Liver (tissue), 9 donors: Measurements from ENCODE around the gene SELENOP. TPM values are rescaled to one million over a fixed set of nuclear protein-coding genes. Genes with fewer than 3 reads are reported as not detected.

Experiments
- DNase-seq: peaks from one replicate; pipeline ENCODE4 v3.0.0-alpha.2; 2017; ENCODE audit warnings: low spot score
- H3K27ac ChIP-seq, 2 donors: one replicate each; pipeline ENCODE4 v1.7.0; 2013; ENCODE audit warnings: inconsistent platforms in 2 of 2, low read length in 2 of 2, control low read depth in 1 of 2, low read depth in 1 of 2, mild to moderate bottlenecking in 1 of 2
- H3K27me3 ChIP-seq, 4 donors: one replicate each; pipeline versions ENCODE4 v1.6.1 to v1.7.0; 2013; ENCODE audit warnings: low read length in 3 of 4, inconsistent platforms in 1 of 4, mild to moderate bottlenecking in 1 of 4, moderate library complexity in 1 of 4; ENCODE audit not compliant: control insufficient read depth in 4 of 4, insufficient read depth in 4 of 4
- H3K36me3 ChIP-seq, 4 donors: one replicate each; pipeline versions ENCODE4 v1.6.1 to v1.7.0; 2013; ENCODE audit warnings: low read length in 3 of 4, mild to moderate bottlenecking in 3 of 4, low read depth in 1 of 4, moderate library complexity in 1 of 4; ENCODE audit not compliant: control insufficient read depth in 4 of 4, insufficient read depth in 3 of 4
- H3K4me1 ChIP-seq, 4 donors: one replicate each; pipeline versions ENCODE4 v1.6.1 to v1.7.0; 2013; ENCODE audit warnings: low read length in 3 of 4, mild to moderate bottlenecking in 3 of 4, moderate library complexity in 1 of 4; ENCODE audit not compliant: control insufficient read depth in 4 of 4, insufficient read depth in 4 of 4
- H3K4me3 ChIP-seq, 3 donors: one replicate each; pipeline versions ENCODE4 v1.6.1 to v1.7.0; 2013; ENCODE audit warnings: low read length in 3 of 3, control low read depth in 1 of 3, low read depth in 1 of 3, mild to moderate bottlenecking in 1 of 3
- H3K9ac ChIP-seq, 2 donors: one replicate each; pipeline ENCODE4 v1.7.0; 2013; ENCODE audit warnings: low read length in 2 of 2, mild to moderate bottlenecking in 2 of 2, moderate library complexity in 2 of 2, control low read depth in 1 of 2, low read depth in 1 of 2
- H3K9me3 ChIP-seq, 4 donors: one replicate each; pipeline versions ENCODE4 v1.6.1 to v1.7.0; 2013; ENCODE audit warnings: low read length in 3 of 4; ENCODE audit not compliant: control insufficient read depth in 4 of 4
- CTCF ChIP-seq: fragments of 150-350 bp; IDR thresholded peaks from 2 replicates; pipeline ENCODE4 v1.5.1; 2017; ENCODE audit warnings: improper control_type of control experiment, low read depth, low read length; ENCODE audit not compliant: missing input control
- EGR1 ChIP-seq, 2 donors: IDR thresholded peaks; 2 replicates each; pipeline ENCODE4 v1.6.1; 2016 to 2018; ENCODE audit warnings: antibody characterized with exemption in 2 of 2, low read depth in 2 of 2
- FOXA1 ChIP-seq: IDR thresholded peaks from 2 replicates; pipeline ENCODE4 v1.6.1; 2016; ENCODE audit warnings: antibody characterized with exemption
- FOXA2 ChIP-seq: IDR thresholded peaks from 2 replicates; pipeline ENCODE4 v1.6.1; 2016; ENCODE audit warnings: antibody characterized with exemption
- GABPA ChIP-seq, 2 donors: IDR thresholded peaks in 1 of 2; conservative IDR thresholded peaks in 1 of 2; 2 replicates each; pipeline ENCODE4 v1.6.1; 2016; ENCODE audit warnings: antibody characterized with exemption in 2 of 2, mild to moderate bottlenecking in 1 of 2, moderate library complexity in 1 of 2
- HNF4A ChIP-seq, 2 donors: conservative IDR thresholded peaks; 2 replicates each; pipeline ENCODE4 v1.6.1; 2016; ENCODE audit warnings: antibody characterized with exemption in 2 of 2, mild to moderate bottlenecking in 2 of 2
- HNF4G ChIP-seq: IDR thresholded peaks from 2 replicates; pipeline ENCODE4 v1.6.1; 2016; ENCODE audit warnings: antibody characterized with exemption
- JUND ChIP-seq, 2 donors: IDR thresholded peaks; 2 replicates each; pipeline ENCODE4 v1.6.1; 2016; ENCODE audit warnings: antibody characterized with exemption in 2 of 2
- MAX ChIP-seq: IDR thresholded peaks from 2 replicates; pipeline ENCODE4 v1.6.1; 2016; ENCODE audit warnings: antibody characterized with exemption
- NR2F2 ChIP-seq: IDR thresholded peaks from 2 replicates; pipeline ENCODE4 v1.6.1; 2016; ENCODE audit warnings: antibody characterized with exemption
- RAD21 ChIP-seq, 2 donors: IDR thresholded peaks; 2 replicates each; pipeline ENCODE4 v1.6.1; 2016; ENCODE audit warnings: antibody characterized with exemption in 2 of 2, mild to moderate bottlenecking in 2 of 2
- REST ChIP-seq: IDR thresholded peaks from 2 replicates; pipeline ENCODE4 v1.6.1; 2016; ENCODE audit warnings: antibody characterized with exemption, mild to moderate bottlenecking
- RXRA ChIP-seq, 2 donors: IDR thresholded peaks; 2 replicates each; pipeline ENCODE4 v1.6.1; 2017 to 2018; ENCODE audit warnings: antibody characterized with exemption in 2 of 2, mild to moderate bottlenecking in 1 of 2
- SP1 ChIP-seq: IDR thresholded peaks from 2 replicates; pipeline ENCODE4 v1.6.1; 2018; ENCODE audit warnings: antibody characterized with exemption, mild to moderate bottlenecking
- TAF1 ChIP-seq: conservative IDR thresholded peaks from 2 replicates; pipeline ENCODE4 v1.6.1; 2016; ENCODE audit warnings: antibody characterized with exemption, mild to moderate bottlenecking
- YY1 ChIP-seq: IDR thresholded peaks from 2 replicates; pipeline ENCODE4 v1.6.1; 2016; ENCODE audit warnings: antibody characterized with exemption, mild to moderate bottlenecking
- WGBS: extraction: QIAGEN DNeasy Blood & Tissue Kit; methylation state at CpG from one replicate; pipeline ENCODE4 v1.1.7; 2013; 5-methylcytosine and 5-hydroxymethylcytosine counted together
- polyA plus RNA-seq, 2 donors: library from polyadenylated mRNA; stranded (reverse) in 1 of 2; unstranded in 1 of 2; fragments of 200-250 nt in 1 of 2; fragments of >200 nt in 1 of 2; fragmentation: Nextera tagmentation in 1 of 2; extraction: Ambion mirVana in 1 of 2; gene quantifications; one replicate each; pipeline versions ENCODE4 v1.2.1 to v1.2.3, GENCODE V29; 2013 to 2015
- total RNA-seq, 2 donors: library from RNA; depleted of rRNA; stranded (reverse); fragments of >200 nt; gene quantifications; one replicate each; pipeline ENCODE4 v1.2.3, GENCODE V29; 2014
- TF ChIP-seq, protein P1 (sequence below): IDR thresholded peaks from 2 replicates; pipeline ENCODE4 v1.6.1; 2016; ENCODE audit warnings: antibody characterized with exemption
- TF ChIP-seq, protein P2 (sequence below): IDR thresholded peaks from 2 replicates; pipeline ENCODE4 v1.6.1; 2016; ENCODE audit warnings: antibody characterized with exemption
- donor health status: healthy.
- donor health status: healthy.
- donor health status: healthy.
- donor health status: healthy.
- donor health status: healthy.

The SELENOP gene
- total and polyA plus RNA-seq, 4 donors, result 880 to 1,788 (median 1,360) TPM

DNA sequence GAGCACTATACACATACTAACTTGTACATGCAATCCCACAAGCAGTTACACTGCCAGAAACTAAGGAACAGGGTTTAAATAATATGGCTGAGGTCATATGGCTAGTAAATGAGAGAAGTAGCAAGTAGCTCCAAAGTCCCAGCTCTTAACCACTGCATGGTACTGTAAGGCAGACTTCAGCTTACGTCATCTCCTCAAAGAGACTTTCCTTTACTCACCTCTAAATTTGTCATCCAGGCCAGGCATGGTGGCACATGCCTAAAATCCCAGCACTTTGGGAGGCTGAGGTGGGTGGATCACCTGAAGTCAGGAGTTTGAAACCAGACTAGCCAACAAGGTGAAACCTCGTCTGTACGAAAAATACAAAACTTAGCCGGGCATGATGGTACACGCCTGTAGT is 20.4 kb upstream of the SELENOP start:
- H3K4me3 ChIP-seq, result no peak overlapping the region
- H3K27me3 ChIP-seq, result no peaks in the 10 kb centered on the region
- 98% methylated on average over 5 of the region's 5 CpGs for WGBS
- H3K9ac ChIP-seq, result no peak overlapping the region
- H3K9me3 ChIP-seq, result no peaks in the 10 kb centered on the region
- no peak overlapping the region for H3K27ac ChIP-seq
- peaks cover 0 to 3% (median 2%) of the 10 kb centered on the region in 4 donors for H3K4me1 ChIP-seq
- TF ChIP-seq CTCF (no peak), YY1 (no peak), EGR1 (IDR thresholded peaks at IDR 0.05; ENCODE audit: low read depth in 2 of 2) (no peak), MAX (no peak), FOXA1 (no peak), TAF1 (no peak), HNF4G (no peak), REST (no peak), RAD21 (IDR thresholded peaks at IDR 0.05) (no peak), RXRA (IDR thresholded peaks at IDR 0.05) (no peak), SP1 (no peak), HNF4A (conservative IDR thresholded peaks at IDR 0.05) (no peak), FOXA2 (no peak), NR2F2 (no peak), GABPA (IDR thresholded peaks at IDR 0.05 in 1 of 2, conservative IDR thresholded peaks at IDR 0.05 in 1 of 2) (no peak), JUND (IDR thresholded peaks at IDR 0.05) (no peak)
- TF ChIP-seq, protein P1, sequence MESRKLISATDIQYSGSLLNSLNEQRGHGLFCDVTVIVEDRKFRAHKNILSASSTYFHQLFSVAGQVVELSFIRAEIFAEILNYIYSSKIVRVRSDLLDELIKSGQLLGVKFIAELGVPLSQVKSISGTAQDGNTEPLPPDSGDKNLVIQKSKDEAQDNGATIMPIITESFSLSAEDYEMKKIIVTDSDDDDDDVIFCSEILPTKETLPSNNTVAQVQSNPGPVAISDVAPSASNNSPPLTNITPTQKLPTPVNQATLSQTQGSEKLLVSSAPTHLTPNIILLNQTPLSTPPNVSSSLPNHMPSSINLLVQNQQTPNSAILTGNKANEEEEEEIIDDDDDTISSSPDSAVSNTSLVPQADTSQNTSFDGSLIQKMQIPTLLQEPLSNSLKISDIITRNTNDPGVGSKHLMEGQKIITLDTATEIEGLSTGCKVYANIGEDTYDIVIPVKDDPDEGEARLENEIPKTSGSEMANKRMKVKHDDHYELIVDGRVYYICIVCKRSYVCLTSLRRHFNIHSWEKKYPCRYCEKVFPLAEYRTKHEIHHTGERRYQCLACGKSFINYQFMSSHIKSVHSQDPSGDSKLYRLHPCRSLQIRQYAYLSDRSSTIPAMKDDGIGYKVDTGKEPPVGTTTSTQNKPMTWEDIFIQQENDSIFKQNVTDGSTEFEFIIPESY, result no peak
- TF ChIP-seq, protein P2, sequence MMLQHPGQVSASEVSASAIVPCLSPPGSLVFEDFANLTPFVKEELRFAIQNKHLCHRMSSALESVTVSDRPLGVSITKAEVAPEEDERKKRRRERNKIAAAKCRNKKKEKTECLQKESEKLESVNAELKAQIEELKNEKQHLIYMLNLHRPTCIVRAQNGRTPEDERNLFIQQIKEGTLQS, result no peak
- no peak for DNase-seq
- H3K36me3 ChIP-seq, result no peaks in the 10 kb centered on the region
